Measurements from ENCODE around the gene NXPH4.

Gene NXPH4

GRCh38 chr12:57230381-57231155, 14.0 kb downstream of the NXPH4 start:
- no peak for TF ChIP-seq CTCF (IDR thresholded peaks at IDR 0.05; ENCODE audit: control insufficient read depth, extremely low read depth, insufficient read depth)
- DNase-seq (ENCODE audit: low read depth): no peak
- peak overlapping the region; percentile 89 for H3K4me3 ChIP-seq (ENCODE audit: low read depth, low read length)

- DNase-seq (ENCODE audit: low read depth): no peak
- TF ChIP-seq CTCF (IDR thresholded peaks at IDR 0.05; ENCODE audit: control insufficient read depth, extremely low read depth, insufficient read depth): no peak
- H3K4me3 ChIP-seq (ENCODE audit: low read depth, low read length): peak overlapping the region; percentile 89
Measured at GRCh38 chr12:57231276-57232021, 14.9 kb downstream of the NXPH4 start.

- no peak for TF ChIP-seq CTCF (IDR thresholded peaks at IDR 0.05; ENCODE audit: control insufficient read depth, extremely low read depth, insufficient read depth)
- peak overlapping the region; percentile 89; the same call in 1 of the 2 replicates for H3K4me3 ChIP-seq (ENCODE audit: low read depth, low read length)
- no peak for DNase-seq (ENCODE audit: low read depth)
Measured at GRCh38 chr12:57232156-57232756, 15.7 kb downstream of the NXPH4 start.

- H3K4me3 ChIP-seq (ENCODE audit: low read depth, low read length): no peak overlapping the region
- TF ChIP-seq CTCF (IDR thresholded peaks at IDR 0.05; ENCODE audit: control insufficient read depth, extremely low read depth, insufficient read depth): no peak
- no peak for DNase-seq (ENCODE audit: low read depth)
Measured at GRCh38 chr12:57233357-57234232, 17.0 kb downstream of the NXPH4 start.

- no peak for TF ChIP-seq CTCF (IDR thresholded peaks at IDR 0.05; ENCODE audit: control insufficient read depth, extremely low read depth, insufficient read depth)
- no peak for DNase-seq (ENCODE audit: low read depth)
- no peak overlapping the region for H3K4me3 ChIP-seq (ENCODE audit: low read depth, low read length)
Measured at GRCh38 chr12:57234233-57234570, 17.6 kb downstream of the NXPH4 start.

GRCh38 chr12:57234571-57235016, 18.0 kb downstream of the NXPH4 start:
- TF ChIP-seq CTCF (IDR thresholded peaks at IDR 0.05; ENCODE audit: control insufficient read depth, extremely low read depth, insufficient read depth): no peak
- DNase-seq (ENCODE audit: low read depth): no peak
- H3K4me3 ChIP-seq (ENCODE audit: low read depth, low read length): no peak overlapping the region

All from LNCaP clone FGC (cell line).